Gastroesophageal sphincter (tissue), 3 donors: ENCODE data around the gene IFT122.

Experiments
- CTCF ChIP-seq, 4 experiments: fragments of 200-600 bp in 2 of 4; fragments of 450-650 bp in 2 of 4; sonication (generic) in 1 of 4; IDR thresholded peaks; one replicate each; pipeline ENCODE4 v1.5.1; 2017 to 2019; ENCODE audit warnings: antibody characterized with exemption in 4 of 4, mild to moderate bottlenecking in 2 of 4, moderate library complexity in 2 of 4
- EP300 ChIP-seq: sonication (generic); formaldehyde crosslinking; IDR thresholded peaks from one replicate; pipeline ENCODE4 v1.6.1; 2017; ENCODE audit warnings: antibody characterized with exemption, mild to moderate bottlenecking
- POLR2A ChIP-seq, 2 donors: fragments of 450-650 bp; IDR thresholded peaks; one replicate each; pipeline ENCODE4 v1.6.1; 2017; ENCODE audit warnings: antibody characterized with exemption in 2 of 2, mild to moderate bottlenecking in 2 of 2, moderate library complexity in 1 of 2
- POLR2AphosphoS5 ChIP-seq: sonication (generic); formaldehyde crosslinking; IDR thresholded peaks from one replicate; pipeline ENCODE4 v1.6.1; 2017; ENCODE audit warnings: antibody characterized with exemption

DNA sequence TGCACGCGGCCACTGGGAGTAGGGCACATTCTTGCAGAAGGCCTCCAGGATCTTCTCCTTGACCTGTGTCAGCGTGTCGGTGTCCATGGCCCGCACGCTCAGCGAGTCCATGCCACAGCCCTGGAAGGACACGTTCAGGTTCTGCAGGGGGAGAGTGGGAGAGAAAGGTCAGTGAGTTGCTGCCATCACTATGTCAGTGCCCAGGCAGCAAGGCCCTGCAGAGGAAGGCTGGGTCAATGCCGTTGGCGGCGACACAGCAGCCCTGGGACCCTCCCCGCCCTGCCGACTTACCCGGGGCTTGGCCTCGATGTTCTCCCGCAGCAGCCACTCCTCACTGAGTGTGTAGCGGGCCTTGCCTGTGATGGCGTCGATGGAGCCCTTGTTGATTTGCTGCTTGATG lies 122.8 kb downstream of the IFT122 start:
- TF ChIP-seq CTCF (IDR thresholded peaks at IDR 0.05) (no peak), EP300 (no peak), POLR2AphosphoS5 (no peak), POLR2A (IDR thresholded peaks at IDR 0.05) (no peak)
